CD4-positive, alpha-beta T cell (primary cell): ENCODE results near the gene PBX1. TPM values are rescaled to one million over a fixed set of nuclear protein-coding genes. Genes with fewer than 3 reads are reported as not detected.

Source experiments
- ATAC-seq: fragments of 200-7000 bp; cut with Tn5 transposase; one replicate; pipeline ENCODE4 v1.10.0; 2022; ENCODE audit warnings: mild to moderate bottlenecking; ENCODE audit not compliant: poor library complexity
- CTCF ChIA-PET: fragments of 350-600 bp; sonication (Branson Sonifier 250); formaldehyde crosslinking; loops from one replicate; lab custom pipeline; 2021; ENCODE audit warnings: antibody characterized with exemption, inconsistent platforms; lab: Charles Lee
- POLR2A ChIA-PET: fragments of 350-600 bp; sonication (Branson Sonifier 250); formaldehyde crosslinking; loops from one replicate; lab custom pipeline; 2021; ENCODE audit warnings: antibody characterized with exemption, inconsistent platforms; lab: Charles Lee
- DNase-seq, 14 experiments: peaks; one replicate each; pipeline ENCODE4 v3.0.0-alpha.2; 2013 to 2020; ENCODE audit warnings: mixed read lengths in 2 of 14
- H3K27ac ChIP-seq, 2 donors: one replicate each; pipeline versions ENCODE4 v1.5.1 to v1.7.0; 2013; ENCODE audit warnings: low read length in 2 of 2, low read depth in 1 of 2, mild to moderate bottlenecking in 1 of 2
- H3K27me3 ChIP-seq, 2 experiments: 1 replicate in 1 of 2; 2 replicates in 1 of 2; pipeline versions ENCODE4 v1.6.1 to v1.7.0; 2013; ENCODE audit warnings: low read length in 2 of 2, control low read depth in 1 of 2, mild to moderate bottlenecking in 1 of 2, moderate library complexity in 1 of 2; ENCODE audit not compliant: insufficient read depth in 2 of 2, control insufficient read depth in 1 of 2
- H3K36me3 ChIP-seq: one replicate; pipeline ENCODE4 v1.6.1; 2013; ENCODE audit warnings: low read length, control low read depth; ENCODE audit not compliant: insufficient read depth
- H3K4me1 ChIP-seq: one replicate; pipeline ENCODE4 v1.6.1; 2013; ENCODE audit warnings: low read length, control low read depth; ENCODE audit not compliant: insufficient read depth
- H3K4me3 ChIP-seq: one replicate; pipeline ENCODE4 v1.5.1; 2013; ENCODE audit warnings: mild to moderate bottlenecking, low read length, moderate library complexity
- H3K9me3 ChIP-seq, 2 experiments: 1 replicate in 1 of 2; 2 replicates in 1 of 2; pipeline versions ENCODE4 v1.6.1 to v1.7.0; 2013; ENCODE audit warnings: low read length in 2 of 2, mild to moderate bottlenecking in 2 of 2, control low read depth in 1 of 2, moderate library complexity in 1 of 2; ENCODE audit not compliant: control insufficient read depth in 1 of 2, insufficient read depth in 1 of 2
- H3K27ac Mint-ChIP-seq: one replicate; pipeline ENCODE4 v1.8.0; 2020; ENCODE audit warnings: mixed read lengths
- H3K27me3 Mint-ChIP-seq: one replicate; pipeline ENCODE4 v1.8.0; 2021; ENCODE audit warnings: mixed read lengths
- H3K36me3 Mint-ChIP-seq: one replicate; pipeline ENCODE4 v1.8.0; 2021; ENCODE audit warnings: low read depth, mixed read lengths
- H3K4me1 Mint-ChIP-seq: one replicate; pipeline ENCODE4 v1.8.0; 2021; ENCODE audit warnings: low read depth, mixed read lengths
- H3K4me3 Mint-ChIP-seq: one replicate; pipeline ENCODE4 v1.8.0; 2020; ENCODE audit warnings: mild to moderate bottlenecking, mixed read lengths
- H3K9me3 Mint-ChIP-seq: one replicate; pipeline ENCODE4 v1.8.0; 2020; ENCODE audit warnings: mixed read lengths
- intact Hi-C, 2 experiments: fragments of 100-400 bp; cut with DNase I in 1 of 2; cut with micrococcal nuclease in 1 of 2; formaldehyde crosslinking; loops; one replicate each; pipeline versions ENCODE4 v1.15.1 to v1.9.0; 2023 to 2025; cut with DNase I, micrococcal nuclease
- total RNA-seq, 174 experiments: library from RNA in 2 of 174; stranded (reverse) in 2 of 174; gene quantifications; one replicate each; pipeline ENCODE4 v1.2.3 and lab custom pipeline; 2021 to 2026
- TF ChIP-seq, protein P1 (sequence below): fragments of 200-600 bp; IDR thresholded peaks from one replicate; pipeline ENCODE4 v1.8.0; 2022; ENCODE audit warnings: antibody characterized with exemption, mild to moderate bottlenecking

The PBX1 gene
- total RNA-seq, 2 experiments from 2014 or later = 0.64 to 0.96 TPM

DNA sequence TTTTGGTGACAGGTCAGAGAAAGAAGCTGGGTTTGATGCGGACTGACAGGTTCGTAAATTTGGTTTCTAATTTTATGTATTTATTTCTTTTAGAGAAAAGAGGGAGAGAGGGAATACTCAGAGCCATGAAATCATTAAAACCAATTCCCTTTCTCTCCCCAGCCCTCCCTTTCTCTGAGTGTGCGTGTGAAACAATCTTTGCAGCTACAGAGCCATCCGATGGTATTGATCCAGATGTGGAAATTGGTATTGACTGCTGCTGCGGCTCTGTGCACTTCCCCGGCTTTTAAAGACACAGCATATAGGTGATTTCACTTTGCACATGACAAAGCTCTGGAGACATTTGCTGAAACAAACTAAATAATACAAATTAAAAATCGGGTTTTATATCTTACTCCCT is 42.4 kb upstream of the PBX1 start:
- Histone ChIP-seq H3K9me3 (peaks cover 0 to 12% of the 10 kb centered on the region in 2 experiments), H3K4me1 (no peaks in the 10 kb centered on the region), H3K4me3 (no peak overlapping the region), H3K27ac (no peak overlapping the region), H3K27me3 (no peaks in the 10 kb centered on the region), H3K36me3 (no peaks in the 10 kb centered on the region)
- Mint-ChIP-seq H3K36me3 (no peaks in the 10 kb centered on the region), H3K27ac (no peak overlapping the region), H3K4me1 (no peaks in the 10 kb centered on the region), H3K27me3 (no peaks in the 10 kb centered on the region), H3K4me3 (no peak overlapping the region), H3K9me3 (no peaks in the 10 kb centered on the region)
- ATAC-seq (no peak), DNase-seq (no peak)
- intact Hi-C loops = no loop called here
- ChIA-PET CTCF (no interaction called here), POLR2A (no interaction called here)
- TF ChIP-seq, protein P1, sequence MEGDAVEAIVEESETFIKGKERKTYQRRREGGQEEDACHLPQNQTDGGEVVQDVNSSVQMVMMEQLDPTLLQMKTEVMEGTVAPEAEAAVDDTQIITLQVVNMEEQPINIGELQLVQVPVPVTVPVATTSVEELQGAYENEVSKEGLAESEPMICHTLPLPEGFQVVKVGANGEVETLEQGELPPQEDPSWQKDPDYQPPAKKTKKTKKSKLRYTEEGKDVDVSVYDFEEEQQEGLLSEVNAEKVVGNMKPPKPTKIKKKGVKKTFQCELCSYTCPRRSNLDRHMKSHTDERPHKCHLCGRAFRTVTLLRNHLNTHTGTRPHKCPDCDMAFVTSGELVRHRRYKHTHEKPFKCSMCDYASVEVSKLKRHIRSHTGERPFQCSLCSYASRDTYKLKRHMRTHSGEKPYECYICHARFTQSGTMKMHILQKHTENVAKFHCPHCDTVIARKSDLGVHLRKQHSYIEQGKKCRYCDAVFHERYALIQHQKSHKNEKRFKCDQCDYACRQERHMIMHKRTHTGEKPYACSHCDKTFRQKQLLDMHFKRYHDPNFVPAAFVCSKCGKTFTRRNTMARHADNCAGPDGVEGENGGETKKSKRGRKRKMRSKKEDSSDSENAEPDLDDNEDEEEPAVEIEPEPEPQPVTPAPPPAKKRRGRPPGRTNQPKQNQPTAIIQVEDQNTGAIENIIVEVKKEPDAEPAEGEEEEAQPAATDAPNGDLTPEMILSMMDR = no peak

DNA sequence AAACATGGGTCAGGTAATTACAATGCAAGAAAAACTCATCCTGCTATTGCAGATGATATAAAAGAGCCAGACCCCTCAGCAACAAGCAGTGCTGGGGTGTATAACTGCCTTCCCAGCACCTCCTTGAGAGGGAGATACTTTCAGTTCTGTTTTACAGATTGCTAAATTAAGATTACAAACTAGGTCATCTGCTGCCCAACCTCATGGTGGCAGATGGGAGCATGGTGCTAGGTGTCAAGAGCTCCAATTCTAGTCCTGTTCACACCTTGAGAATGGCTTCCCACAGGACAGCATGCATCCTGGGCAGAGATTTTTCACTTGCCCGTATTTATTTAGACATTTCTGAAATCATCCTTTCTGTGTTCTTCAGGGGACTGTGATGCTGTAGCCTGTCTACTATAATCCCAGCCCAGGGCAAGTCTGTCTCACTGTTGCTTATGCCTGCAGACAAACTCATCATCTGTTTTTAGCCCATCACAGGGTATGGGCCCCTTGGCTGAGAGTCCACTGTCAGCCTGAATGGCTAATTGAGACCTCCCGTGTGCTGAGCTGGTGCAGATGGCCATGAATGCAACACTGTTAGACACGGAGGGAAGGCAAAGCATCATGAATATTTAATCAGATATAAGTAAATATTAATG is 40.2 kb upstream of the PBX1 start:
- Histone ChIP-seq H3K27me3 (no peaks in the 10 kb centered on the region), H3K36me3 (no peaks in the 10 kb centered on the region), H3K27ac (no peak overlapping the region), H3K4me1 (no peaks in the 10 kb centered on the region), H3K4me3 (no peak overlapping the region), H3K9me3 (peaks cover 0 to 12% of the 10 kb centered on the region in 2 experiments)
- Mint-ChIP-seq H3K27me3 (no peaks in the 10 kb centered on the region), H3K36me3 (no peaks in the 10 kb centered on the region), H3K9me3 (no peaks in the 10 kb centered on the region), H3K4me3 (no peak overlapping the region), H3K27ac (no peak overlapping the region), H3K4me1 (no peaks in the 10 kb centered on the region)
- intact Hi-C loops = no loop called here
- TF ChIP-seq, protein P1 = no peak
- ChIA-PET POLR2A (no interaction called here), CTCF (no interaction called here)
- ATAC-seq = no peak
- DNase-seq = no peak

DNA sequence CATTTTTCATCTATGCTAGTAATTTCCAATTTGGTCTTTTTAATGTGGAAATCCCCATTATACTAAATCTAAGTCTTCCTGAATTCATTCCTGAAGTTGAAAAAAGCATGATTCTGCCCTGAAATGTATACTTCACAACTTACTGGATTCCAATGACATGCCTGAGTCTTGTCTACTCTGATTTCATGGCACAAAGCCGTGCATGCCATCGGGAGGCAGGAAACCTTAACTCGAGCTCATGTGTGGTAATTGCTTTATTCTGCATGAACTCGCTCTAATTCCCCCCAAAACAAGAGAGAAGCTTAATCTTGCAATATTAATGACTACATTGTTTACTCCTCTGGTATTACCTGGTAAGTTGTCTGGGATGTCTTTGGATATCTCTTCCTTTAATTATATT is 39.6 kb upstream of the PBX1 start:
- Mint-ChIP-seq H3K27me3 (no peaks in the 10 kb centered on the region), H3K36me3 (no peaks in the 10 kb centered on the region), H3K9me3 (no peaks in the 10 kb centered on the region), H3K27ac (no peak overlapping the region), H3K4me3 (no peak overlapping the region), H3K4me1 (no peaks in the 10 kb centered on the region)
- TF ChIP-seq, protein P1 = no peak
- Histone ChIP-seq H3K4me1 (no peaks in the 10 kb centered on the region), H3K36me3 (no peaks in the 10 kb centered on the region), H3K27me3 (no peaks in the 10 kb centered on the region), H3K9me3 (peaks cover 0 to 12% of the 10 kb centered on the region in 2 experiments), H3K27ac (no peak overlapping the region), H3K4me3 (no peak overlapping the region)
- ChIA-PET POLR2A (no interaction called here), CTCF (no interaction called here)
- intact Hi-C loops = no loop called here
- ATAC-seq (no peak), DNase-seq (no peak)
